Stimulated activated CD4-positive, alpha-beta T cell treated with anti-CD3 and anti-CD28 coated beads, Interleukin-12 subunit alpha, Interleukin-12 subunit beta, amount 100 ng/mL, for 24 hours (primary cell): ENCODE measurements around the gene ZBED1.
"Not testable (repeated sequence)": the region's sequence is repeated elsewhere in the genome, so short reads cannot be mapped to it uniquely, and the experiment has no call there.

ENCODE experiments used
- DNase-seq, 2 experiments: peaks; one replicate each; pipeline ENCODE4 v3.0.0-alpha.2; 2020; ENCODE audit warnings: low read depth in 2 of 2

Gene ZBED1

DNA sequence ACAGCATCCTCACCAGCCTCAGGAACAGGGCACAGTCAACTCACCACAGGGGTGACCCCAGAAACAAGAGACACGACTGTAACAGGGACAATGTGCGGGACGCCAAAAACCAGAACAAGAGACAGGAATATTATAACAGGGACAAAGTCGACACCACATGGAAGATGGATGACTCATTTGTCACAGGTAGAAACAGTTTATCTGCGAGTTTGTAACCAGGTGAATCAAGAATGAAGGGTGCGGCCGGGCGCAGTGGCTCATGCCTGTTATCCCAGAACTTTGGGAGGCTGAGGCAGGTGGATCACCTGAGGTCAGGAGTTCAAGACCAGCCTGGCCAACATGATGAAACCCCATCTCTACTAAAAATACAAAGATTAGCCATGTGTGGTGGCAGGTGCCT is 44.7 kb downstream of the ZBED1 start:
- not testable (repeated sequence) for DNase-seq

DNA sequence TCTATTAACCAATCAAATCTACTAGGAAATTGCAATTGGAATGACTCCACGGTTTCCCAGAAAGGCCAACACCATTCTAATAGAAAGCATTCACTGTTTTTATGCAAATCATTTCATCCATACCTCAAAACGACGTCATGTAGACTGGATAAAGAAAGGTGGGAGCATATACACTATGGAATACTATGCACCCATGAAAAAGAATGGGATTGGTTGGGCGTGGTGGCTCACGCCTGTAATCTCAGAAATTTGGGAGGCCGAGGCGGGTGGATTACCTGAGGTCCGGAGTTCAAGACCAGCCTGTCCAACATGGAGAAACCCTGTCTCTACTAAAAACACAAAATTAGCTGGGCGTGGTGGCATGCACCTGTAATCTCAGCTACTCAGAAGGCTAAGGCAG is 46.2 kb downstream of the ZBED1 start:
- DNase-seq = not testable (repeated sequence)

GRCh38 chrX:2452799-2453198 is 48.0 kb downstream of the ZBED1 start:
- DNase-seq = no peak

- DNase-seq = no peak
Observed at GRCh38 chrX:2452317-2452784, 48.4 kb downstream of the ZBED1 start.

DNA sequence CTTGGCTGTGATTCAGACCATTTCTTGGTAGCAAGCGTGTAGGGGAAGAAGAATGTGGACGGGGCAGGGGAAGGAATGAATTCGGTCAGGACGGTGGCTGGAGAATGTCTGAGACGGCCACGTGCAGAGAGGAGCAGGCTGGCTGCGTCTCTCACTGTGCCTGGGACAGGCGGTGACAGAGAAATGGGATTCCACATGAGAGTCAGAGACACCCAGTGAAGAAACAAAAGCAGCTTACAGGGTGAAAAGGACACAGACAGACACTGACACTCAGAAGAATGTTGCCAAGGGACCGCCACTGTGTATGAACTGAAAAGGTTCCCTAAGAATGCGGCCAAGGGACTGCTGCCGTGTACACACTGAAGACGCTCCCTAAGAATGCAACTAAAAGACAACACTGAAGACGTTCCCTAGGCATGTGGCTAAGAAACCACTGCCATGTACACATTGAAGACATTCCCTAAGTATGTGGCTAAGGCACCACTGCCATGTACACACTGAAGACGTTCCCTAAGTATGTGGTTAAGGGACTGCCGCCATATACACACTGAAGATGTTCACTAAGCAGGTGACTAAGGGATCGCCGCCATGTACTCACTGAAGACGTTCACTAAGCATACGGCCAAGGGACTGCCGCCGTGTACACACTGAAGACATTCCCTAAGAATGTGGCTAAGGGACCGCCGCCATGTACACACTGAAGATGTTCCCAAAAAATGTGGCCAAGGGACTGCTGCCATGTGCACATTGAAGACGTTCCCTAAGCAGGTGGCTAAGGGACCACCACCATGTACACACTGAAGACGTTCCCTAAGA is 49.1 kb downstream of the ZBED1 start:
- no peak for DNase-seq

GRCh38 chrX:2450681-2451080 is 50.1 kb downstream of the ZBED1 start:
- no peak for DNase-seq

- DNase-seq = no peak
Observed at GRCh38 chrX:2449135-2449886, 51.5 kb downstream of the ZBED1 start.

GRCh38 chrX:2447484-2447883 is 53.3 kb downstream of the ZBED1 start:
- DNase-seq = no peak

DNA sequence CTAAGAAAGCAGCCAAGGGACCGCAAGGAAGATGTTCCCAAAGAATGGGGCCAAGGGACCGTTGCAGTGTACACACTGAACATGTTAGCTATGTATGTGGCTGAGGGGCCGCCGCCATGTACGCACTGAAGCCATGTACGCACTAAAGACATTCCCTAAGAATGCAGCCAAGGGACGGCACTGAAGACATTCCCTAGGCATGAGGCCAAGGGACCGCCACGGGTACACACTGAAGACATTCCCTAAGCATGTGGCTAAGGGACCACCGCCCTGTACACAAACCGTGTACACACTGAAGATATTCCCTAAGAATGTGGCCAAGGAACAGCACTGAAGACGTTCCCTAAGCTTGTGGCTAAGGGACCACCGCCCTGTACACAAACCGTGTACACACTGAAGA is 54.0 kb downstream of the ZBED1 start:
- DNase-seq = no peak

- DNase-seq = no peak
Observed at GRCh38 chrX:2445662-2446623, 54.8 kb downstream of the ZBED1 start.

GRCh38 chrX:2442694-2443093 is 58.1 kb downstream of the ZBED1 start:
- DNase-seq = no peak

- DNase-seq = no peak
Observed at GRCh38 chrX:2441466-2441865, 59.3 kb downstream of the ZBED1 start.

DNA sequence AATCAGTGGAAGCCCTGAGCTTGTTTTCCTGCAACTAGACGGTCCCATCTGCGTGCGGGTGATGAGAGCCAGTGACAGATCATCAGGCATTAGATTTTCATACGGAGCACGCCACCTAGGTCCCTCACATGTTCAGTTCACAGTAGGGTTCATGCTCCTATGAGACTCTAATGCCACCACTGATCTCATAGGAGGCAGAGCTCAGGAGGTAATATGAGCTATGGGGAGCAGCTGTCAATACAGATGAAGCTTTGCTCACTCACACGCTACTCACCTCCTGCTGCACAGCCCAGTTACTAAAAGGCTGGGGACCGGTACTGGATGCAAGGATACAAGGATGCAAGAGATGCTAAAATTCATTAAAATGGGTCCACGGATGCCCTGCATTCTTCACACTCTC is 61.2 kb downstream of the ZBED1 start:
- DNase-seq = no peak
